ENCODE data around the gene DIP2C. TPM values are rescaled to one million over a fixed set of nuclear protein-coding genes. Genes with fewer than 3 reads are reported as not detected.

The DIP2C gene
- polyA plus RNA-seq, 1 of the 3 experiments (the other 2 are of a cell fraction) = 8.7 TPM

GRCh38 chr10:625751-626711 lies 63.4 kb downstream of the DIP2C start:
- Histone ChIP-seq H2AFZ (ENCODE audit: low read depth) (no peak overlapping the region), H3K27me3 (ENCODE audit: insufficient read depth) (no peaks in the 10 kb centered on the region), H3K9me2 (no peaks in the 10 kb centered on the region), H3K4me3 (ENCODE audit: low read depth in 2 of 2, low read length in 1 of 2) (no peak overlapping the region), H3K4me1 (ENCODE audit: control insufficient read depth in 1 of 2, insufficient read depth in 2 of 2, low read depth in 1 of 2, low read length in 1 of 2) (peaks cover 13 to 55% of the 10 kb centered on the region in 2 experiments; a peak in 3 of 4 replicates), H4K20me1 (ENCODE audit: insufficient read depth) (peaks cover 80% of the 10 kb centered on the region), H3K27ac (ENCODE audit: low read depth in 2 of 2, low read length in 1 of 2) (peak overlapping the region; percentile 68 to 69; a peak in 3 of 4 replicates), H3K36me3 (replicated peaks in 1 of 2; ENCODE audit: control insufficient read depth in 1 of 2, insufficient read depth in 2 of 2, low read length in 1 of 2) (no peaks in the 10 kb centered on the region), H3K4me2 (peak overlapping the region; percentile 70; the same call in 1 of the 2 replicates), H3K9me3 (no peaks in the 10 kb centered on the region), H3K79me2 (ENCODE audit: insufficient read depth) (peaks cover 81% of the 10 kb centered on the region), H3F3A (replicated peaks; ENCODE audit: insufficient read depth) (no peaks in the 10 kb centered on the region), H3K9ac (peak overlapping the region; percentile 30; the same call in 1 of the 2 replicates)
- no peak for TF ChIP-seq YY1 (IDR thresholded peaks at IDR 0.05; ENCODE audit: low read depth)
- TF ChIP-seq TAF1 (IDR thresholded peaks at IDR 0.05; ENCODE audit: borderline replicate concordance, low read depth, low read length) = no peak
- no peak for TF ChIP-seq FOSL2 (IDR thresholded peaks at IDR 0.05; ENCODE audit: borderline replicate concordance, low read depth)
- TF ChIP-seq, protein P1, sequence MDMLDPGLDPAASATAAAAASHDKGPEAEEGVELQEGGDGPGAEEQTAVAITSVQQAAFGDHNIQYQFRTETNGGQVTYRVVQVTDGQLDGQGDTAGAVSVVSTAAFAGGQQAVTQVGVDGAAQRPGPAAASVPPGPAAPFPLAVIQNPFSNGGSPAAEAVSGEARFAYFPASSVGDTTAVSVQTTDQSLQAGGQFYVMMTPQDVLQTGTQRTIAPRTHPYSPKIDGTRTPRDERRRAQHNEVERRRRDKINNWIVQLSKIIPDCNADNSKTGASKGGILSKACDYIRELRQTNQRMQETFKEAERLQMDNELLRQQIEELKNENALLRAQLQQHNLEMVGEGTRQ (IDR thresholded peaks at IDR 0.05; ENCODE audit: borderline replicate concordance, low read depth, low read length) = no peak
- TF ChIP-seq FOXJ3 (CRISPR knock-in tag; IDR thresholded peaks at IDR 0.05) = no peak
- no peak for TF ChIP-seq GATA2 (CRISPR knock-in tag; IDR thresholded peaks at IDR 0.05)
- TF ChIP-seq POLR2AphosphoS5 (IDR thresholded peaks at IDR 0.05; ENCODE audit: low read depth, low read length) = no peak
- no peak for TF ChIP-seq USF1 (IDR thresholded peaks at IDR 0.05; ENCODE audit: borderline replicate concordance, low read depth)
- TF ChIP-seq MXI1 (IDR thresholded peaks at IDR 0.05; ENCODE audit: low read depth, low read length) = no peak
- no peak for TF ChIP-seq PBX3 (IDR thresholded peaks at IDR 0.05)
- no peak for TF ChIP-seq SMC3 (IDR thresholded peaks at IDR 0.05; ENCODE audit: low read depth, low read length)
- TF ChIP-seq MEF2A (IDR thresholded peaks at IDR 0.05; ENCODE audit: borderline replicate concordance, low read depth) = no peak
- TF ChIP-seq REST (IDR thresholded peaks at IDR 0.05; ENCODE audit: low read depth, low read length) = no peak
- no peak for TF ChIP-seq RFX5 (IDR thresholded peaks at IDR 0.05; ENCODE audit: low read length)
- TF ChIP-seq CHD2 (IDR thresholded peaks at IDR 0.05; ENCODE audit: low read length, partially characterized antibody) = no peak
- 95% methylated on average over 19 of the region's 21 CpGs for WGBS (ENCODE audit: low lambda C conversion rate)
- no peak for DNase-seq
- CTCF ChIA-PET = interaction anchor here (0.8 to 1.2 kb wide), 3 partner anchors 10 to 130 kb away, joined by 3 to 4 read pairs (median 3); no protein-coding TSS in a partner anchor
- POLR2A ChIA-PET = no interaction called here
